ENCODE data around the gene RRP9. TPM values are rescaled to one million over a fixed set of nuclear protein-coding genes. Genes with fewer than 3 reads are reported as not detected.
"Not testable (repeated sequence)": the region's sequence is repeated elsewhere in the genome, so short reads cannot be mapped to it uniquely, and the experiment has no call there.

RRP9 gene
- total RNA-seq, 1 experiment from 2014 or later, result 71.3 TPM

DNA sequence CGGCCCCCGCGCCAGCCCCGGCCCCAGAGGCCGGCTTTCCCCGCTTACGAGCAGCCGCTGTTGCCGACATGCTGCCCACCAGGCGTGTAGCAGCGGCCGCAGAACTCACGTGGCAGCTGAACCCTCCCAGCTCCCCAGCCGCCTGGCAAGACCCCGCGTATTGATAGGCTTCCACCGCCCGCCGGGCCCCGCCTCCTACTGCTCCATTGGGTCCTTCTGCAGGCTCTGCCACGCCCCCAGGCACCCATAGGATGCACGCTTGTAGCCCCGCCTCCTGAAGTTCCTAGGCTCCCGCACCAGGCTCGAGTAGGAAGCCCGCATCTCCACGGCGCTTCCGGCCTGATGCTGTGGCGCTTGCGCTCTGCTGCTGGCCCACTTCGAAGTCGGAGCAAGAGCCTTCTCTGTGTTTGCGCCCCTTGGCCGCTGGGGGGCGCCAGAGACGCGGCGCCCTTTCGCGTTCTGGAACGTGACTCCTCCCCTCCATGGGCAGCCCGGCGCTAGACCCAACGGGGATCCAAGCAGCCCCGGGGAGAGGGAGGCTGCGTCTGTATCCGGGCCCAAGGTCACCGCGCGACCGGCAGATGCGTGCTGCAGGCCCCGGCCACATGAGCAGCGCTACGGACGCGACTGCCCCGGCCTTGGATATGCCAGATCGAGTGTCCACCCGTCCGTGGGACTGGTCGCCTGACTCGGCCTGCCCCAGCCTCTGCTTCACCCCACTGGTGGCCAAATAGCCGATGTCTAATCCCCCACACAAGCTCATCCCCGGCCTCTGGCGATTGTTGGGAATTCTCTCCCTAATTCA, at the start of gene RRP9, which contains the start of gene PARP3 (continued):
- TF ChIP-seq, protein P1, sequence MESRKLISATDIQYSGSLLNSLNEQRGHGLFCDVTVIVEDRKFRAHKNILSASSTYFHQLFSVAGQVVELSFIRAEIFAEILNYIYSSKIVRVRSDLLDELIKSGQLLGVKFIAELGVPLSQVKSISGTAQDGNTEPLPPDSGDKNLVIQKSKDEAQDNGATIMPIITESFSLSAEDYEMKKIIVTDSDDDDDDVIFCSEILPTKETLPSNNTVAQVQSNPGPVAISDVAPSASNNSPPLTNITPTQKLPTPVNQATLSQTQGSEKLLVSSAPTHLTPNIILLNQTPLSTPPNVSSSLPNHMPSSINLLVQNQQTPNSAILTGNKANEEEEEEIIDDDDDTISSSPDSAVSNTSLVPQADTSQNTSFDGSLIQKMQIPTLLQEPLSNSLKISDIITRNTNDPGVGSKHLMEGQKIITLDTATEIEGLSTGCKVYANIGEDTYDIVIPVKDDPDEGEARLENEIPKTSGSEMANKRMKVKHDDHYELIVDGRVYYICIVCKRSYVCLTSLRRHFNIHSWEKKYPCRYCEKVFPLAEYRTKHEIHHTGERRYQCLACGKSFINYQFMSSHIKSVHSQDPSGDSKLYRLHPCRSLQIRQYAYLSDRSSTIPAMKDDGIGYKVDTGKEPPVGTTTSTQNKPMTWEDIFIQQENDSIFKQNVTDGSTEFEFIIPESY (IDR thresholded peaks at IDR 0.05; ENCODE audit: extremely low read depth, insufficient replicate concordance, low read length), result peak; percentile 37
- TF ChIP-seq POLR2AphosphoS5 (IDR thresholded peaks at IDR 0.05; ENCODE audit: low read depth, low read length) (peak; percentile 66), SIN3A (IDR thresholded peaks at IDR 0.05; ENCODE audit: low read depth) (no peak), EZH2phosphoT487 (IDR thresholded peaks at IDR 0.05; ENCODE audit: borderline replicate concordance) (no peak), SP1 (IDR thresholded peaks at IDR 0.05; ENCODE audit: low read depth) (no peak), FOSL1 (IDR thresholded peaks at IDR 0.05; ENCODE audit: low read depth) (no peak)
- TF ChIP-seq, protein P2, sequence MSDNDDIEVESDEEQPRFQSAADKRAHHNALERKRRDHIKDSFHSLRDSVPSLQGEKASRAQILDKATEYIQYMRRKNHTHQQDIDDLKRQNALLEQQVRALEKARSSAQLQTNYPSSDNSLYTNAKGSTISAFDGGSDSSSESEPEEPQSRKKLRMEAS (IDR thresholded peaks at IDR 0.05), result no peak

DNA sequence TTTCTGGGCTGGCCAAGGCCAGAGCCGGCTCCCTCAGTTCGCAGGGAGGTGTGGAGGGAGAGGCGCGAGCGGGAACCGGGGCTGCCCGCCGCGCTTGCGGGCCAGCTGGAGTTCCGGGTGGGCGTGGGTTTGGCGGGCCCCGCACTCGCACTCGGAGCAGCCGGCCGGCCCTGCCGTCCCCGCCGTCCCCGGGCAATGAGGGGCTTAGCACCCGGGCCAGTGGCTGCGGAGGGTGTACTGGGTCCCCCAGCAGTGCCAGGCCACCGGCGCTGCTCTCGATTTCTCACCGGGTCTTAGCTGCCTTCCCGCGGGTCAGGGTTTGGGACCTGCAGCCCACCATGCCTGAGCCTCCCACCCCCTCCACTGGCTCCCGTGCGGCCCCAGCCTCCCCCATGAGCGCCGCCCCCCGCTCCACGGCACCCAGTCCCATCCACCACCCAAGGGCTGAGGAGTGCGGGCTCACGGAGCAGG, 48.8 kb upstream of the RRP9 start:
- CTCF ChIA-PET, result interaction anchor here (0.8 to 1.3 kb wide), 2 partner anchors 8 to 15 kb away, joined by 3 to 8 read pairs; partner anchors contain the start of genes ABHD14A and ACY1
- POLR2A ChIA-PET, result interaction anchor here (0.6 to 5.1 kb wide), 9 partner anchors 8 to 424 kb away, joined by 3 to 47 read pairs (median 4); partner anchors contain the start of genes ABHD14B, ACY1, PARP3 and PCBP4

More for the DNA sequence above, 48.8 kb upstream of the RRP9 start:
- BruUV-seq (replicated peaks); DNase-seq (ENCODE audit: low read depth, low spot score); H3K9ac ChIP-seq (ENCODE audit: low read length); H3K4me2 ChIP-seq (ENCODE audit: low read length); H3K4me3 ChIP-seq (replicated peaks in 1 of 2; ENCODE audit: low read depth in 1 of 2, low read length in 2 of 2); H3K9me3 ChIP-seq (ENCODE audit: control insufficient read depth in 1 of 2, insufficient read depth in 1 of 2, low read depth in 1 of 2, low read length in 2 of 2); H3K27me3 ChIP-seq (ENCODE audit: insufficient read depth, low read length); H3K9me2 ChIP-seq (ENCODE audit: insufficient read depth); H2AFZ ChIP-seq (ENCODE audit: low read depth, low read length, poor library complexity, severe bottlenecking); intact Hi-C loops (cut with micrococcal nuclease); RAD21 ChIA-PET (ENCODE audit: low non-redundant PET in 1 of 2, low total read pairs in 2 of 2, uncharacterized antibody in 2 of 2, unreplicated experiment in 2 of 2); H4K20me1 ChIP-seq (ENCODE audit: insufficient read depth); ATAC-seq: not testable (repeated sequence)
- Histone ChIP-seq H3K4me1 (ENCODE audit: control insufficient read depth in 1 of 2, insufficient read depth in 2 of 2, low read length in 2 of 2) (peaks cover 7 to 42% of the 10 kb centered on the region in 2 experiments), H3K36me3 (ENCODE audit: control insufficient read depth in 1 of 2, insufficient read depth in 2 of 2, low read length in 2 of 2) (peaks cover 15 to 29% of the 10 kb centered on the region in 2 experiments), H3K27ac (ENCODE audit: low read depth, low read length) (peak overlapping the region; percentile 26; the same call in 1 of the 2 replicates), H3K79me2 (ENCODE audit: insufficient read depth, low read length) (peaks cover 27% of the 10 kb centered on the region)
